NCI-H2196 (cell line): Measurements from ENCODE around the gene CAMK1D.
A peak's percentile ranks its signal among the peaks of the same experiment; 100 is the strongest.

ENCODE experiments used
- DNase-seq: peaks from one replicate; lab custom pipeline; 2025; ENCODE audit not compliant: unreplicated experiment; lab: John Stamatoyannopoulos, UW

Gene CAMK1D

DNA sequence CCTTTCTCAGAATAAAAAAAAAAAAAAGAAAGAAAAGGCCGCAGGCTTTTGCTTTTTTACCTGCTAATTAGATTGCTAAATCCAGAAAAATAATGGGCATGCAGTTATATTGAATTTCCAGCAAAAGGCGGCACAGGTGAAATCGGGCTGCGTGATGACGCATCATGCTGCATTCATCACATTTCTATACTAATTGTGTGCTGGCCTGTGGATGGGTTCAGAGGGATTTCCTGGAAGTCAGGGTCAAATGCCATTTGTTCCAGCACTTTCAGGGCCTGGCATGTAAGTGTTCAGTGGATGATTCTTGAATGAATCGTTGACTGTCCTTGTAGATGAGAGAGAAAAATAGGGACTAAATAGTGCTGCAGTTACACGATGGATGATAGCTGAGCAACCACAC, 292.7 kb downstream of the CAMK1D start:
- no peak for DNase-seq

DNA sequence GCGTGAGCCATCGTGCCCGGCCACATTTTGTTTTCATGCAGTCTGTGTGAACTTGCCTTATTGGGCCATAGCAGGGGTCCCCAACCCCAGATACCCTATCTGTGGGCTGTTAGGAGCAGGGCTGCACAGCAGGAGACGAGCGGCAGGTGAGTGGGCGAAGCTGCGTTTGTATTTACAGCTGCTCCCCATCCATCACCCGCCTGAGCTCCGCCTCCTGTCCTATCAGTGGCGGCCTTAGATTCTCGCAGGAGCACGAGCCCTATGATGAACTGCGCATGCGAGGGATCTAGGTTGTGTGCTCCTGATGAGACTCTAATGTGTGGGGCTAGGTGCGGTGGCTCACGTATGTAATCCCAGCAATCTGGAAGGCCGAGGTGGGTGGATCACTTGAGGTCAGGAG, 293.9 kb downstream of the CAMK1D start:
- no peak for DNase-seq

DNA sequence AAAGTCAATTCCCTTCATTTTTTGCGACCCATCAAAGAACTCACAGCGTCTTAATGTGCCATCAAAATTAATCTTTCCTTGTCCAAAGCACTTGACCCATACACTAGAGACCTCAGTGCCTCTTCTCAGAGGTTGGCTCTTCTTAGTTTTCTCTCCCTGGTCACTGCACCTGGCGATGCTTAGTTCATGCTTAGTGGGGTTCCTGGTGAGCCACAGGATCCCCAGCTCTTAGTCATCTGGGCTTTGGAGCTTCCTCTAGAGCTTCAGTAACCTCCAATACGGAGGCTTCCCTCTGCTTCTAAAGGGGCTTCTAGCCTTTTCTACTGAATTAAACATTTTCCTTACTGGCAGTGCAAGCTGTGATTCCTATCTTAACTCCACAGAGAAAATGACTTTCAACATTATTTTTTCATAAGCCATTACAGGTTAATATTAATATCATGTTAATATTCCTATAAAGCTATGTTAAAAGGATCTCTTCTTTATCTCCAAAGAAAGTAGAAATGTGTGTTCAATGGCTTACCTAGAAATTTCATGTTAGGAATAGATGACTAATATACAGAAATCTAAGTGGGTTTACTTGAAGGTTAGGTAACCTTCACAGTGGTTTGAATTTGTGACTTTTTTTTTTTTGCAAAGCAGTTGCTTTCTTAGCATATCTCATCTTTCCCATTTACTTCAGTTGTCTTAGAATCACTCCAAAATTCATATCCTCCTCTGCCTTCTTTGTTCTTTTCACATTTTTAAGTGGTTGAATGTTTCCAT, 295.2 kb downstream of the CAMK1D start:
- no peak for DNase-seq

DNA sequence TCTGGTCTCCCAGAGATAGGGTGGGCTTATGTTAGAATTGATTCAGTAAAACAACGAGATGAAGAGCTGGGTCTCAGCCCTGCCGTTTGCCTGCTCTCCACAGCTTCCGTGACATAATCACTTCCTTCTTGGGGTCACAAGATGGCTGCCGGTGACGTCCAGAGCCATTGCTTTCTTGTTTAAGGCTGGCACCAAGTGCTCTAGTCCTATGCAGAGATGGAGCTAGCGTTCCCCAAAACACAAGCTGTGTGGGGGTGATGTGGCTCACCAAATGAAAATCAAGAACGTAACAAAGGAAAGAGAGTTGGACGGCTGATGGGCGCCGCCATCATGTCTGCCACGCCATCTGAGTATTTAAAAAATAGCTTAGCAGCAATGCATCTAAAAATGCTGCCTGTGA, 296.1 kb downstream of the CAMK1D start:
- DNase-seq, result no peak

DNA sequence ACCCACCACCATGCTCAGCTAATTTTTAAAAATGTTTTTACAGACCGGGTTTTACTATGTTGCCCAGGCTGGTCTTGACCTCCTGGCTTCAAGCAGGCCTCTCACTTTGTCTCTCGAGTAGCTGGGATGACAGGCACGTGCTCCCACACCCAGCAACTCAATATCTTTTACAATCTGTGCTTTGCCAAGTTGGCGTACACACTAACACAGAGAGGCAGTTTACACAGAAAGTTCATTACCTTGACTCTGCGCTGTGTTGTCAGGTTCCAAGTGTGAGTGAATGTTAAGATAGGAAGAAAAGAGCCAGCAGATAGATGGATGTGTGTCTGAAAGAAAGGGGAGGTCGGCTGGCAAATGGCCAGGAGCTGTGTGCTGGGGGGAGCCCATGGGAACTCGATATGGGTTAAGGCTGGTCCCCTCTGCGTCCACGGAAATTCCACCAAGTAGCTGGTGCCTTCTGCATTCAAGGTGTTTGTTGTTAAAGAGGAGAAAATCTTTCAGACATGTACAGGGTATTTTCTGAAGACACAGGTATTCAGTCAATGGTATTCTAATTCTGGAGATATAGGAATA, 299.8 kb downstream of the CAMK1D start:
- DNase-seq, result no peak

DNA sequence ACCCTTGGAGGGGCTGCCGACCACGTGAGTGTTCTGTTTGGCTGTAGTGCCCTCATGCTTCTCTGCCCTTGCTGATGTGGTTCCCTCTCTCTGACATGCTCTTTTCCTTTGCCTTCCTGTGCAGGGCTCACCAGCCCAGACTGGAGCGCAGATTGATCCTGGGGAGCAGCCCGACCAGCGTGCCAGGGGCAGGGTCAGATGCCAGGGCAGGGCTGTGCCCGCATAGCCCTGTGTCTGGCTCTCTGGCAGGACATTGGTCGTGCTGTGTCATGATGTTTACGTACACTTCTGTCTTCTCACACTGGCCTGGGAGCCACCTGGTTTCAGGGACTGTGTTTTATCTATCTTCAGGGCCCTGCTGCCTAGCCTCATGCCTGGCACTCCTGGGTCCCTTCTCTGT, 300.8 kb downstream of the CAMK1D start:
- no peak for DNase-seq

DNA sequence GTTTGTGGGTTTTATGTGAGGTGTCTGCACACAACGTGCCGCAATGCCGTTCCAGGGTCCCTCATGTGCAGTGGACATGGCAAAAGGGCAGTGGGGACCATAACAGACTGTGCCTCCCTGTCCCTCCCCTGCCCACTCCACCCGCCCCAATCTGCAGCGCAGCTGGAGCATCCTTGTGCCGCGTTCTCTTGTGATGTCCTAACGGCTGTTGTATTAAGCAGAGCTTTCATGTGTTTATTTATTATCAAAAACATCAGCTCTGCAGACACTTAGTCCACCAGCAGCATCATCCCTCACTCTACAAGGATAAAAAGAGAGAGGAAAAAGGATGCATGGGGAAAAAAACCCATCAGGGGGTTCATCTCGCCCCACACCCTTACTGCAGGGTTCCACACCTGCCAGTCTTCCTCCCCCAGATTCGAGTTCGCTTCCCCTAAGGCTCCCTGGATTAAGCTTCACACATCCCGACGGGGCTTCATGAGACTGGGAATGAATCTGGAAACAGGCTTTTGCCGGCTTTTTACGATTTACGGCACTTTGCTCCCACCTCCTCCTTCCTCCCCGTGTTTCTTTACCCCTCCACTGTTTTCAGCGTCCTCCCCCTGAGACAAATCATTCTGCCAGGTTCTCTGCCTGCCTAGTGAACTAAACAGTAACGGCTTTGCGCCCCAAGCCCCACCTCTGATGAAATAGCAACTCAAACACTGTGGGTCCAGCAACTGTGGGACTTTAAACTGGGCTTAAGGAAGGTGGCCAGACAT, 301.4 kb downstream of the CAMK1D start:
- DNase-seq, result no peak

DNA sequence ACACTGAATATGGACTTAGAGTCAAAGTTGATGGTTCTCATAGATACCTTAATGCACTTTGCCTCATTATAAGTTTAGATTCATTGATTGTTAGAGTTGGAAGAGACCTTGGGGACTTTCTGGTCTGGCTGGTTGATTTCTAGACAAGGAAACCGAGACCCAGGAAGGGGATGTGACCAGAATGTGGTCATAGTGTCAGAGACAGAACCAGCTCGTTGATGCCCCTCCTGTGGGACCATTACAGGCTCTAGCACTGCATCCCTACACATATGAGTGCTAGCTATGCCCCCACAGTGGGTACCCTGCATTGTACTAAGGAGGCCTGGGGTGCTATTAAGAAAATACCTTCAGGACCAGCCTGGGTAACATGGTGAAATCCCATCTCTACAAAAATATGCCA, 306.6 kb downstream of the CAMK1D start:
- no peak for DNase-seq

DNA sequence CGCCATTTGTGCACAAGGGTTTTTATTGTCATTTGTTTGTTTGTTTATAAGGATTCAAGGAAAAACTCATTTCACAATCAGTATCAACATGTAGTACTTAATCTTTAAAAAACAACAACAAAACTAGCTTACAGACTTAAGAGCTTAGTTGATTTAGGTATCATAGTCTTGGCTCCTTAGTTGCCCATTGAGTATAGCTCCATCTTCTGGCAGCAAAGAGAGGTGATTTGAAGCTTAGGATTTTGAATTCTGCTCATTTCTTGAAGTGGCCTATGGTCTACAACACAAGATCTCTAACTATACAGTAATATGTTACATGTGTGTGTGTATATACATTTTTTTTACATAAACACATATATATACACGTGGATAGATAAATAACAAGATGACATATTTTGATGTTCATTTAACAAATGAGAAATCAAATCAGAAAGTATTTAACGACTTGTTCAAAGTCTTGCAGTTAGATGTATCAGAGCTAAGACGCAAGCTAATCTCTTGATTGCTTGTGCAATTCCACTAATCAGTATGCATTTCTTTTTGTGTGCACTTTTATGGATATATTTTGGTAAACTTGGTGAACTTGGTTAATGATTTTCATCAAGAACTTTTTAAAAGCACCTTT, 307.3 kb downstream of the CAMK1D start:
- DNase-seq, result peak; percentile 29

DNA sequence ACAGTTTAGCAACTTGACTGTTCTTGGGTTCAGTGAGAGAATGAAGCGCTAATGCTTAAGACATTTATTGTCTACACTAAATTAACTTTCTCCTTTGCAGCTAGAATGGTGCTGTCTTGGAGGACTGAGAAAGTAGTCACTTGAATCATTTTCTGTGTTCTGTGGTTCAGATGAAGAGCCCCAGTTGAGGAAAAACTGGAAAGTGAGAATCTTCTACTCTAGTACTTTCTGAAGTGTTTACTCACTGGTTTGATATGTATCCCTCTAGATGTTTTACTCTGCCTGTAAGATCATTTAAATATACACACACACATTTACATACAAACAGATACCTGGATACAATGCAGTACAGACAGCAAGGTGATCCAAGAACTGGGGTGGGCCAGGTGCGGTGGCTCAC, 308.1 kb downstream of the CAMK1D start:
- DNase-seq, result no peak

DNA sequence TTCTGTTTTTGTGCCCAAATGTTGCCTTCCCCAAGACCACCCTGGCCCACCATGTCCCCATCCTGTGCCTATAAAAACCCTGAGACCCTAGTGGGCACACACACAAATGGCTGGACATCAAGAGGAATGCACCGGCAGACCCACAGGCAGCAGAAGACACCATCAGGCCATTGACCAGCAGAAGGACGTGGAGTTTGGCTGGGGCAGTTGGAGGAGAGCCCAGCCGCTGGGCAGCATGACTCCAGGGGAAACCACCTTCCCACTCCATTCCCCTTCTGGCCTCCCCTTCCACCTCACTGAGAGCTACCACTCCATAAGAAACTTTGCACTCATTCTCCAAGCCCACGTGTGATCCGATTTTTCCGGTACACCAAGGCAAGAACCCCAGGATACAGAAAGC, 309.2 kb downstream of the CAMK1D start:
- no peak for DNase-seq

DNA sequence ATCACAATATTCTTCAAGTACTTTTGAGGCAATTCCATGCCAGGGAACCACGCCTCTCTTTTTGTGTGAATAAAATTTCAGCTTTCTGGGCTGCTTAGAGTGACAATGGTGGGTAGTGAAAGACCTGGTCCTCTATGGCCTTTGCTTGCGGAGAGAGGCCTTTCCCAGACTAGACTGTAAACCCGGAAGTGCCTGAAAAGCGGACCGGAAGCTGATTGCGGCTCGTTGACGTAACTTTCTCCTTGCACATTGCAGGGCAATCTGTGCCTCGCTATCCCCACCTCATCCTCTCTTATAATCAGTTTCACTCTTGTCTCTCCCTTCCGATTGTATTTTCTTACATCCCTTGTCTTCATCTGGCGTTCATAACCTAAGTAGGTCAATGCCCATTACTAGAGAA, 310.4 kb downstream of the CAMK1D start:
- DNase-seq, result no peak

DNA sequence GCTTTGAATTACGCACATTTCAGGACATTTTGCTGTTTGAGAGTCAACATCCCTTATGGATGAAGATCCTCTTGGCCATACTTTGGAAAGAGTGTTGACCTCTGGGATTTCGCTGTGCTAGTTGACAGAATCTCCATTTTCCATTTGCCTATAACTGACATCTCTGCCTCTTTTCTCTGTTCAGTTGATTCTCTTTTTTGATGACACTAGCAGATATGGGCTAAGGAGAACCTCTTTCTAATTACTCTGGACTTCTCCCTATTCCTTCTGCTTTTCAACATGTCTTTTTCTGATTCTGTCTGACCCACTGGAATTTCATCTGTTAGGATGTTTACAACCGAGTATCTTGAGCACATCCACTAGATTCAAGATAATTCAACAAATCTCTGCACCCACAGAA, 311.5 kb downstream of the CAMK1D start:
- DNase-seq, result no peak

DNA sequence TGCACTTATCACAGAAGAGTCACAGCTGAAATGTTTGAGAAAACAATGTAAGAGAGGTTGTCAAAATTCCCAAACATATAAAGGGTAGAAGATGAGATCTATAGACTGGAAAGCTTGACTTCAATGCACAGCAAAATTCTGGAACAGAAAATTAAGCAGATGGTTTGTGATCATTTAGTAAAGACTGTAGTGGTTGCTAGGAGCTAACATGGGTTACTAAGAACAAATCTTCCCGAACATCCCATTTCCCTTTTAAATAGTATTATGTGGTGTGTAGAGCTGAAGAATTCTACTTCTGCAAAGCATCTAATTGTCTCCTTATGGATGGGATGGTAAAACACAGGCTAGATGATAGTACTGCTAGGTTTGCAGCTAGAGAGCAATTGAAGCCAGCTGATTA, 312.3 kb downstream of the CAMK1D start:
- DNase-seq, result no peak

DNA sequence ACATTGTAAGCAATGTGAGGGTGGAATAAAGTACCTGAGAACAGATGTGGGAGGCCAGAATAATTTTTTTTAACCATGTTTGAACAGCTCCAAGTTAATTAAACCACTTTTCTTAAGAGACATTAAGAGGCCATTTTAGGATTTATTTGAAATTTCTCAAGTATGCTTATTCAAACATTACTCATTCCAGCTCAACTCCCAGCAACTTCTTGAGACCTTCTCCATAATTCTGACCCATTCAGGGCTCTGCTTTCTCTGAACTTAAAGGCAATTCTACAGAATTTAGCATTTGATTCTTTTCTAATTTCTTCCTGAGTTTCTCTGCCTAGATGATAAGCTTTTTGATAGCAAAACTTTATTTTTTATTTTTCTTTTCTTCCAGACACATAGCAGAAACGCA, 314.5 kb downstream of the CAMK1D start:
- no peak for DNase-seq

DNA sequence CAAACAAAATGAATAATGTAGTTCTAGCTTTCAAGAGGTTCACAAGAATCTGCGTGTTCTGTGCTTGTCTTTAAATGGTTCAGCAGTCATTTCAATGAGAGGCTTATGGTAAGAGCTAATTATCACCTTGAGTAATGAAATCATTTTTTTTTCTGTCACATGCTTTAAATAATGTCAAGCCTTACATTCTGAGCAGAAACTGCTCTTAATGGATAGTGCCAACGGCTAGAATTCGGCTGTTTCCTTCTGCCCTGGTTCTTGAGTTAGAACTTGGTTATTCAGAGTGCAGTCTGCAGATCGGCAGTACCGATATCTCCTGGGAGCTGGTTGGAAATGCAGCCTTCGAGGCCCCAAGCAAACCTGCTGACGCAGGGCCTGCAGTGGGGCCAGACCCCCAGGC, 316.2 kb downstream of the CAMK1D start:
- no peak for DNase-seq

DNA sequence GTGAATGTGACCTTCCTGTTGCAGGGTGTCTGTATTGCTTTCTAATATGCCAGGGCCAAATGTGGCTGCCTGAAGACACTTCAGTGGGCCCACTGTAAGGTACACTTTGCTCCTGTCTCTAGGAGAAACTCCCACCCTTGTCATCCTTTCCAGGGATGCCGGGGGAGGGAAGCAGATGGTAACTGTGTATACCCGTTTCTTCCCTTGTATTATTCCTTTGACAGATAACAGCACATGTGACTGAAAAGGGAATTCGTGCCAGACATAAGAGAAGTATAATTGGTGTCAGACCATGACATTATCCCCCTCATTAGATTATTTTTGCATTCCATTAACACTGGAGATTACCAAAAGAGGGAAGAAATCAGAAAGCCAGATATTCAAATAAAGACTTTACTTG, 317.7 kb downstream of the CAMK1D start:
- DNase-seq, result no peak

DNA sequence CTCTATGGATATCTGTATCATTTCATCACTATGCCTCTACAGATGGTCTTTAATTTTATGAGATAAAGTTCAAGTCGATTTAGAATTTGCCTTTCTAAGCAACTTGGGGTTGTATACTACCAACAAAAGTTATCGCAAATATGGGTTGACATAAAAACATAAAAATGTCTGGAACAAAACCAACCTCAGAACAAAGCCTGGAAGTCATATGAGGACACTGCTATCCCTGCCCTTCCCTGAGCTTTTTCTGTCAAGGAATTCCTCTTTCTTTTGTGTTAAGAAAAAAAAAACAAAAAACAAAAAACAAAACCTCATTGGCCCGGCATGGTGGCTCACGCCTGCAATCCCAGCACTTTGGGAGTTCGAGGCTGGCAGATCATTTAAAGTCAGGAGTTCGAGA, 319.3 kb downstream of the CAMK1D start:
- no peak for DNase-seq

DNA sequence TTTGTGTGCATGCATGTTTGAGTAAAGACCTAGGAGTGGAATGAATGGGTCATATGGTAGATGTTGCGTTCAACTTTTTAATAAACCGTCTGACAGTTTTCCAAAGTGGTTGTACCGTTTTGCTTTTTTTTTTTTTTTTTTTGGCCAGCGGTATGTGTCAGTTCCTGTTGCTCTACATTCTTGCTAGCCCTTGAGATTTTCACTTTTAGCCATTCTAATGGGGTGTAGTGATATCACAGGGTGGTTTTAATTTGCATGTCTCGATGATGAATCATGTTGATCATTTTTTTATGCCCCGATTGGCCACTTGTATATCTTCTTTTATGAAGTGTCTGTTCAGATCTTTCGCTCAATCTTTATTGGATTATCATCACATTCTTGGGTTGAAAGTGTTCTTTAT, 320.7 kb downstream of the CAMK1D start:
- DNase-seq, result no peak

DNA sequence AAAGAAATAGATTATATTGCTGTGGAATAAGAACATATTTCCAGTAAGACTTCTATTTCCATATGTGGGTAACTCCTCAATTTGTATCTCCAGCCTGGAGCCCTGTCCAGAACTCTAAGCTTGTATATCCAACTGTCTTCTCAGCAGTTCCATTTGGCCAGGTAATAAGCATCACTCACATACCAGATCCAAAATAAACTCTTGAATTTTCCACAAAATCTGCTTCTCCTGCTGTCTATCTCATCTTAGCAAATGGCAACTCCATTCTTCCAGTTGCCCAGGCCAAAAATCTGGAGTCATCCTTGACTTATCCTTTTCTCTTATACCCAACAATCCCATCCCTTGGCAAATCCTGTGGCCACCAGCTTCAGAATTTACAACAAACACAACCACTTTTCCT, 325.8 kb downstream of the CAMK1D start:
- no peak for DNase-seq

DNA sequence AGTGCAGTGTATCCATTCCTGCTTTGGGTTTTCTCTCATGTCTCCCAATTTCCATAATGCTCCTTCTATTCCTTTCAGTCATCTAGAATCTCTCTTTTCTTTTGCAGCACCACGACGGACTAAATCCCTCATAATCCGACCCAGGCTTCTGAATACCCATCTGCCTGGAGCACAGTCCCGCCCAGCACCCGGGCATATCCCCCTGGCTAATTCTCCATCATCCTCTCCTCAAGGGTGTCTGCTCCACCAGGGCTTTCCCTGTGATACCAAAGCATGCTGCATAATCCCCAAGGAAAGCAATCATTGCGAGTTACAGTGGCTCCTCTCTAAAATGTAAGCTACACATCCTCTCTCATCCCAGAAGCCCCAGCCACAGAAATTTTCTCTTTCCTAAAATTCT, 330.3 kb downstream of the CAMK1D start:
- no peak for DNase-seq

DNA sequence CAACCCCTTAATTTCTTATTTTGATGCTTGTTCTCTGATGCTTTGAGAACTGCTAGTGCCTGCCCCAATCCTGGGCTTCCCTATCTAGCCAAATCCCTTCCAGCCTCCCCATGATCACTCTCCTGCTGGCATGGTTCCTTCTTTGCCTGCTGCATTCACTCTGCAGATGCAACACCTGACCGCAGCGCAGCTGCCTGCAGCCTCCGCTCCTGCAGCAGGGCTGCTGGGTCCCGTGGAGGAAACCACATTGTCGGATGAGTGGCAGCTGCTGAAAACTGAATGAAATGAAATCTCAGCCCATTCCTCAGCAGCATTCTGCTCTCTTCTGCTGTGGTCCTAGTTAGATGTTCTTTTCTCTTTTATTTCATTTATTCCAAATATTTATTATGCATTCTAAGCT, 331.9 kb downstream of the CAMK1D start:
- peak; percentile 3 for DNase-seq
